22Rv1 (cell line): ENCODE results near the gene SRF.

ENCODE experiments used
- H3K27ac ChIP-seq: fragments of 450-650 bp; 2 replicates; pipeline ENCODE4 v1.5.1; 2017
- ZFX ChIP-seq: fragments of 450-650 bp; IDR thresholded peaks from 2 replicates; pipeline ENCODE4 v1.6.1; 2017; ENCODE audit warnings: antibody characterized with exemption, borderline replicate concordance
- TF ChIP-seq, protein P1 (sequence below): fragments of 450-650 bp; IDR thresholded peaks from 2 replicates; pipeline ENCODE4 v1.5.1; 2017; ENCODE audit warnings: mild to moderate bottlenecking

The SRF gene

DNA sequence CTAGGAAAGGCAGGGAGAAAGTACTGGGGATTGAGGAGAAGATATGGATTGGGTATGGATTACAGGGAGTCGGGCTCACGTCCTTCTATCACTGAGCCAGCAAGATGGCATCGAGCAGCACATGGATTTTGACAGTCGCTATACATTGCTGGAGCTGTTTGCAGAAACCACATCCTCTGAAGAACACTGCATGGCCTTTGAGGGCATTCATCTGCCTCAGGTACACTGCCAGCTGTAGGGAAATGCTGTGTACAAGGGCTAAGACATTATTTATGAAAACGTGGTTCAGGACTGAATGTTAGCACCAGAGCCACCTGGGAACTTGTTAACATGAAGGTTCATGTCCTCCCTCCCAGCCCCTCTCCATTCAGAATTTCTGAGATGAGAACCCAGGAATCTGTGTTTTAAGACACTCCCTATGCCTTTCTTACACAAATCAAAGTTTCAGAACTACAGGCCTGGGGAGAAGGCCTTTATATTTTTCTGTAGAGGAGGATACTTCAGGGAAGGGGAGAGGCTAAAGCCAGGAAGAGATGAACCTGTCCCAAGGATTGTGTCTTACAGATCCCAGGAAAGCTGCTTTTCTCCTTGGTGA lies 14.4 kb downstream of the SRF start:
- TF ChIP-seq, protein P1, sequence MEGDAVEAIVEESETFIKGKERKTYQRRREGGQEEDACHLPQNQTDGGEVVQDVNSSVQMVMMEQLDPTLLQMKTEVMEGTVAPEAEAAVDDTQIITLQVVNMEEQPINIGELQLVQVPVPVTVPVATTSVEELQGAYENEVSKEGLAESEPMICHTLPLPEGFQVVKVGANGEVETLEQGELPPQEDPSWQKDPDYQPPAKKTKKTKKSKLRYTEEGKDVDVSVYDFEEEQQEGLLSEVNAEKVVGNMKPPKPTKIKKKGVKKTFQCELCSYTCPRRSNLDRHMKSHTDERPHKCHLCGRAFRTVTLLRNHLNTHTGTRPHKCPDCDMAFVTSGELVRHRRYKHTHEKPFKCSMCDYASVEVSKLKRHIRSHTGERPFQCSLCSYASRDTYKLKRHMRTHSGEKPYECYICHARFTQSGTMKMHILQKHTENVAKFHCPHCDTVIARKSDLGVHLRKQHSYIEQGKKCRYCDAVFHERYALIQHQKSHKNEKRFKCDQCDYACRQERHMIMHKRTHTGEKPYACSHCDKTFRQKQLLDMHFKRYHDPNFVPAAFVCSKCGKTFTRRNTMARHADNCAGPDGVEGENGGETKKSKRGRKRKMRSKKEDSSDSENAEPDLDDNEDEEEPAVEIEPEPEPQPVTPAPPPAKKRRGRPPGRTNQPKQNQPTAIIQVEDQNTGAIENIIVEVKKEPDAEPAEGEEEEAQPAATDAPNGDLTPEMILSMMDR, result no peak
- no peak for TF ChIP-seq ZFX
- no peak overlapping the region for H3K27ac ChIP-seq

DNA sequence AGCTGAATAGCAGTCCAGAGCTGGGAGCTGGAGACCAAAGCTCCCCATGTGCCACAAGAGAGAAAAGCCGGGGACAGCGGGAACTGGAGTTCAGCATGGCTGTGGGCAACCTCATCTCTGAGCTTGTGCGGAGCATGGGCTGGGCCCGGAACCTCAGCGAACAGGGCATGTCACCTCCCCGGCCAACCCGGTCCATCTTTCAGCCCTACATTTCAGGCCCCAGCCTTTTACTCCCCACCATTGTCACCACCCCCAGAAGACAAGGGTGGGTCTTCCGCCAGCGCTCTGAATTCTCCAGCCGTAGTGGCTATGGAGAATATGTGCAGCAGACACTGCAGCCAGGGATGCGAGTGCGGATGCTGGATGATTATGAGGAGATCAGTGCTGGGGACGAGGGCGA lies 14.9 kb downstream of the SRF start:
- H3K27ac ChIP-seq, result no peak overlapping the region
- no peak for TF ChIP-seq ZFX
- TF ChIP-seq, protein P1, result no peak

DNA sequence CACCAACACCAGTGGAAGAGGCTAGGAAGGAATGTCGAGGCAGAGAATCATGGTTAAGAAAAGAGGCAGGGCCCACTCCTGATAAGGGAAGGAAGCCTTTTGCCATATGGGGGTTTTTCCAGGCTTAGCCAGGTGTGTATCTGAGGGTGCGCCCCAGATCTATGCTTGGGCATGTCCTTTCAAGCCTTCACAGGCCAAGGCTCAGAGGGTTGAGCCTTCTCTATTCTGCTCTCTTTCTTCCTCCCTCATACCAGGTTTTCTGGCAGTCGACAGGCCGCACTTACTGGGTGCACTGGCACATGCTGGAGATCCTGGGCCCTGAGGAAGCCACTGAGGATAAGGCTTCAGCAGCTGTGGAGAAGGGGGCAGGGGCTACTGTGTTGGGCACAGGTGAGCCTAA lies 15.6 kb downstream of the SRF start:
- H3K27ac ChIP-seq, result no peak overlapping the region

DNA sequence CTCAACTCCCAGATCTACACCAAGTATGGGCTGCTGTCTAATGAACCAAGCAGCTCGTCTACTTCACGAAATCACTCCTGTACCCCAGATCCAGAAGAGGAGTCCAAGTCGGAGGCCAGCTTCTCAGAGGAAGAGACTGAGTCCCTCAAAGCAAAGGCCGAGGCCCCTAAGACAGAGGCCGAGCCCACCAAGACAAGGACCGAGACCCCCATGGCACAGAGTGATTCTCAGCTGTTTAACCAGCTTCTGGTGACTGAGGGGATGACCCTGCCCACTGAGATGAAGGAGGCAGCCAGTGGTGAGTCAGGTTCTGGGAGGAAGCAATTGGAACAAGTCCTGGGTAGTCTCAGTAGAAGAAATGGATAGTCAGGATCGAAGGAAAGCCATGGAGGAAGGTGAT lies 16.8 kb downstream of the SRF start:
- H3K27ac ChIP-seq, result no peak overlapping the region
- TF ChIP-seq, protein P1, result no peak
- no peak for TF ChIP-seq ZFX

More for the DNA sequence above, 15.6 kb downstream of the SRF start:
- TF ChIP-seq ZFX, result no peak
- TF ChIP-seq, protein P1, result no peak

DNA sequence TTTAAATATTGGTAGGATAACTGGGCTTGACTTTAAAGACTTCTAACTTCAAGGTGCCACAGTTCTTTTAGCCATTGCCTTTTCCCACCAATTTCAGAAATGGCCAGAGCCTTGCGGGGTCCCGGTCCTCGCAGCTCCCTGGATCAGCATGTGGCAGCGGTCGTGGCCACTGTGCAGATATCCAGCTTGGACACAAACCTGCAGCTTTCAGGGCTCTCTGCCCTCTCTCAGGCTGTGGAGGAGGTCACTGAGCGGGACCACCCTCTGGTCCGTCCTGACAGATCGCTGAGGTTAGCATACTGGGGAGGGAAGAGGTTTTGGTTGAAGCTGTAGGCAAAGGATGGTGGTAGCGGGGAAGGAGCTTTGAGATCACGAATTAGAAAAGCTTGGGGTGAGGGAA lies 17.4 kb downstream of the SRF start:
- TF ChIP-seq, protein P1, result no peak
- no peak for TF ChIP-seq ZFX
- no peak overlapping the region for H3K27ac ChIP-seq

DNA sequence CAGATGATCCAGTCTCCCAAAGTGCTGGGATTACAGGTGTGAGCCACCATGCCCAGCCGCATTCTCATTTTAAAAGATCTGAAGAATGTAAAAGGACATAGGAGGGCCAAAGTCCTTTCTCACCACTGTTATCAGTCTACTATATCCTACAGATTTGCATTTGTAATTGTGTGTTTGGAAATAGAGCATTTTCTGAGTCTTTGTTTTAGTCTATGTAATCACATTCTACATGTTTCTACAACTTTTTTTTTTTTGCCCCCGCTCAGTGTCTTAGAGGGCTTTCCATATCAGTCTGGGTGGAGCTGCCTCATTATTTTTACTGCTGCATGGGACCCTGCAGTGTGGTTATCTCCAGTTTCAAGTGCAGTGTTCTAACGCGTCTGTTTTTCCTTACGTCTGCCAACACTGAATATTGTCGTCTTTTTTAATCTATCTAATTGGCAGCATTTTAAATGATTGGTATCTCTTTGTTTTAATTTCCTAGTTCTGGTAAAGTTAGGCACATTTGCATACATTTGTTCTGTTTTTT lies 18.8 kb downstream of the SRF start:
- H3K27ac ChIP-seq, result no peak overlapping the region
- TF ChIP-seq, protein P1, result no peak
- TF ChIP-seq ZFX, result no peak

DNA sequence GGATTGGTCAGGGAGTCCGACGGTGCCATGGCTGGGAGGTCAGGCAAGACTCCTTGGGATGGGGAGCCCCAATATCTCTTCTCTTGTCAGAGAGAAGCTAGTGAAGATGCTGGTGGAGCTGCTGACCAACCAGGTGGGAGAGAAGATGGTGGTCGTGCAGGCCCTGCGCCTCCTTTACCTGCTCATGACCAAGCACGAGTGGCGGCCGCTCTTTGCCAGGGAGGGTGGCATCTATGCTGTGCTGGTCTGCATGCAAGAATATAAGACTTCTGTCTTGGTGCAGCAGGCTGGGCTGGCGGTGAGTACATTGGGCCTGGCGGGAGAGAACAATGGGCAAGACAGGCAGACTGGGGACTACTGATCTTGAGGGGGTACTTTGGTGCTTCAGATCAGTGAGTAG lies 21.8 kb downstream of the SRF start:
- H3K27ac ChIP-seq, result no peak overlapping the region
- no peak for TF ChIP-seq ZFX
- TF ChIP-seq, protein P1, result no peak
